Calu3 (cell line): Measurements from ENCODE around the gene TANGO6. TPM values are rescaled to one million over a fixed set of nuclear protein-coding genes. Genes with fewer than 3 reads are reported as not detected.
"Not testable (repeated sequence)": the region's sequence is repeated elsewhere in the genome, so short reads cannot be mapped to it uniquely, and the experiment has no call there.

Experiments used
- BruUV-seq: library from RNA; stranded (reverse); fragments of 400-500 nt; replicated peaks from 2 replicates; lab custom pipeline; 2021; lab: Mats Ljungman, UMichigan
- CTCF ChIA-PET: fragments of 300-600 bp; sonication (Branson Sonifier 250); formaldehyde crosslinking; loops from one replicate; lab custom pipeline; 2022; ENCODE audit warnings: antibody characterized with exemption; lab: Charles Lee
- DNase-seq: peaks from one replicate; pipeline ENCODE4 v3.0.0; 2022
- H3K27ac Mint-ChIP-seq: one replicate; pipeline ENCODE4 v1.8.0; 2022; ENCODE audit warnings: mixed read lengths; ENCODE audit not compliant: unreplicated experiment
- H3K27me3 Mint-ChIP-seq: one replicate; pipeline ENCODE4 v1.8.0; 2022; ENCODE audit warnings: mixed read lengths; ENCODE audit not compliant: unreplicated experiment
- H3K36me3 Mint-ChIP-seq: one replicate; pipeline ENCODE4 v1.8.0; 2022; ENCODE audit warnings: mild to moderate bottlenecking, moderate library complexity, mixed read lengths; ENCODE audit not compliant: insufficient read depth, unreplicated experiment
- H3K4me1 Mint-ChIP-seq: one replicate; pipeline ENCODE4 v1.8.0; 2022; ENCODE audit warnings: mild to moderate bottlenecking, low read depth, mixed read lengths; ENCODE audit not compliant: unreplicated experiment
- H3K4me3 Mint-ChIP-seq: one replicate; pipeline ENCODE4 v1.8.0; 2022; ENCODE audit warnings: mild to moderate bottlenecking, low read depth, moderate library complexity, mixed read lengths; ENCODE audit not compliant: unreplicated experiment
- H3K9me3 Mint-ChIP-seq: one replicate; pipeline ENCODE4 v1.8.0; 2022; ENCODE audit warnings: low read depth, mixed read lengths; ENCODE audit not compliant: unreplicated experiment
- intact Hi-C: fragments of 100-400 bp; cut with micrococcal nuclease; formaldehyde crosslinking; loops from one replicate; pipeline ENCODE4 v1.10.0; 2022; ENCODE audit not compliant: unreplicated experiment
- total RNA-seq: library from RNA; stranded (reverse); gene quantifications from 2 replicates; pipeline ENCODE4 v1.2.3, GENCODE V29; 2022
- TF ChIP-seq, protein P1 (sequence below): fragments of 200-600 bp; IDR thresholded peaks from one replicate; pipeline ENCODE4 v1.8.0; 2022; ENCODE audit warnings: antibody characterized with exemption; ENCODE audit not compliant: unreplicated experiment

TANGO6 gene
- total RNA-seq, 1 experiment from 2014 or later: 18.0 TPM

DNA sequence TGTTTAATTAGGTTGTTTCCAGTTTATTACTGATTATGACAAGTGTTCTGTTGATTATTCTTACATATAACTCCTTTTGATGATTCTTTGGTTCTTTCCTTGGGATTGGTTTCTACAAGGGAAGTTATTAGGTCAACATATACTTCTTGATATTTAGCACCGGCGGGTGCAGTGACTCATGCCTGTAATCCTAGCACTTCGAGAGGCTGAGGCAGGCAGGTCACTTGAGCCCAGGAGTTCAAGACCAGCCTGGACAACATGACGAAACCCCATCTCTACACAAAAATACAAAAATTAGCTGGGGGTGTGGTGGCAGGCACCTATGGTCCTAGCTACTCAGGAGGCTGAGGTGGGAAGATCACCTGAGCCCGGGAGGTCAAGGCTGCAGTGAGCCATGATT, 141.9 kb downstream of the TANGO6 start:
- CTCF ChIA-PET: no interaction called here
- no TSS peak for BruUV-seq
- Mint-ChIP-seq H3K27ac (no peak overlapping the region), H3K9me3 (no peaks in the 10 kb centered on the region), H3K27me3 (no peaks in the 10 kb centered on the region), H3K36me3 (no peaks in the 10 kb centered on the region), H3K4me1 (peaks cover 18% of the 10 kb centered on the region), H3K4me3 (no peak overlapping the region)
- TF ChIP-seq, protein P1, sequence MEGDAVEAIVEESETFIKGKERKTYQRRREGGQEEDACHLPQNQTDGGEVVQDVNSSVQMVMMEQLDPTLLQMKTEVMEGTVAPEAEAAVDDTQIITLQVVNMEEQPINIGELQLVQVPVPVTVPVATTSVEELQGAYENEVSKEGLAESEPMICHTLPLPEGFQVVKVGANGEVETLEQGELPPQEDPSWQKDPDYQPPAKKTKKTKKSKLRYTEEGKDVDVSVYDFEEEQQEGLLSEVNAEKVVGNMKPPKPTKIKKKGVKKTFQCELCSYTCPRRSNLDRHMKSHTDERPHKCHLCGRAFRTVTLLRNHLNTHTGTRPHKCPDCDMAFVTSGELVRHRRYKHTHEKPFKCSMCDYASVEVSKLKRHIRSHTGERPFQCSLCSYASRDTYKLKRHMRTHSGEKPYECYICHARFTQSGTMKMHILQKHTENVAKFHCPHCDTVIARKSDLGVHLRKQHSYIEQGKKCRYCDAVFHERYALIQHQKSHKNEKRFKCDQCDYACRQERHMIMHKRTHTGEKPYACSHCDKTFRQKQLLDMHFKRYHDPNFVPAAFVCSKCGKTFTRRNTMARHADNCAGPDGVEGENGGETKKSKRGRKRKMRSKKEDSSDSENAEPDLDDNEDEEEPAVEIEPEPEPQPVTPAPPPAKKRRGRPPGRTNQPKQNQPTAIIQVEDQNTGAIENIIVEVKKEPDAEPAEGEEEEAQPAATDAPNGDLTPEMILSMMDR: no peak
- intact Hi-C loops: no loop called here
- no peak for DNase-seq

- CTCF ChIA-PET: no interaction called here
- intact Hi-C loops: no loop called here
- Mint-ChIP-seq H3K27ac (no peak overlapping the region), H3K9me3 (peaks cover 3% of the 10 kb centered on the region), H3K4me1 (peaks cover 23% of the 10 kb centered on the region), H3K27me3 (no peaks in the 10 kb centered on the region), H3K4me3 (no peak overlapping the region), H3K36me3 (no peaks in the 10 kb centered on the region)
- TF ChIP-seq, protein P1: no peak
- no TSS peak for BruUV-seq
- DNase-seq: no peak
Observed at GRCh38 chr16:68985855-68986254, 142.5 kb downstream of the TANGO6 start.

- TF ChIP-seq, protein P1: no peak
- CTCF ChIA-PET: interaction anchor here (0.6 to 0.7 kb wide), 3 partner anchors 27 to 903 kb away, joined by 3 to 4 read pairs (median 4); no protein-coding TSS in a partner anchor
- Mint-ChIP-seq H3K4me3 (no peak overlapping the region), H3K9me3 (peaks cover 6% of the 10 kb centered on the region), H3K36me3 (no peaks in the 10 kb centered on the region), H3K27me3 (no peaks in the 10 kb centered on the region), H3K4me1 (peaks cover 35% of the 10 kb centered on the region), H3K27ac (no peak overlapping the region)
- DNase-seq: no peak
- intact Hi-C loops: no loop called here
- BruUV-seq: no TSS peak
Observed at GRCh38 chr16:68987734-68988457, 144.6 kb downstream of the TANGO6 start.

DNA sequence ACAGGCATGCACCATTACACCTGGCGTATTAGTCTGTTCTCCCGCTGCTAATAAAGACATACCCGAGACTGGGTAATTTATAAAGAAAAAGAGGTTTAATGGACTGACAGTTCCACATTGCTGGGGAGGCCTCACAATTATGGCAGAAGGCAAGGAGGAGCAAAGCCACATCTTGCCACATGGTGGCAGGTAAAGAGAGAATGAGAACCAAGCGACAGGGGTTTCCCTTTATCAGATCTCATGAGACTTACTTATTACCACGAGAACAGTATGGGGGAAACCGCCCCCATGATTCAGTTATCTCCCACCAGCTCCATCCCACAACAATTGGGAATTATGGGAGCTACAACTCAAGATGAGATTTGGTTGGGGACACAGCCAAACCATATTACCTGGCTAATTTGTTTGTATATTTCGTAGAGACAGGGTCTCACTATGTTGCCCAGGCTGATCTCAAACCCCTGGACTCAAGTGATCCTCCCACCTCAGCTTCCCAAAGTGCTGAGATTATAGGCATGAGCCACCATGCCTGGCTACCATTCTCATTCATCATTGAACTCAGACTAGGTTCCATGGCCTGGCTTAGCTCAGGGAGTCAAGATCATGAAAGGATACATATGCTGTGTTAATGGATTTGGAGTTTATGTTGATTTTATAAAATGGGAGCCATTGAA, 147.0 kb downstream of the TANGO6 start:
- not testable (repeated sequence) for H3K4me3 Mint-ChIP-seq, H3K27me3 Mint-ChIP-seq, H3K9me3 Mint-ChIP-seq, H3K36me3 Mint-ChIP-seq, BruUV-seq
- Mint-ChIP-seq H3K27ac (peak overlapping the region; percentile 50), H3K4me1 (peaks cover 53% of the 10 kb centered on the region)
- intact Hi-C loops: loop anchor here (5.0 kb wide), 3 partner anchors 42 to 88 kb away; no protein-coding TSS in a partner anchor
- peak; percentile 24 for DNase-seq
- CTCF ChIA-PET: interaction anchor here (1.1 kb wide), 1 partner anchor 87 kb away, joined by 6 read pairs; no protein-coding TSS in a partner anchor
